Peyer's patch (tissue), 4 donors: ENCODE data around the gene MAGI2.

Experiments used
- POLR2A ChIP-seq, 2 donors: fragments of 450-650 bp; IDR thresholded peaks; one replicate each; pipeline ENCODE4 v1.5.1; 2017; ENCODE audit warnings: antibody characterized with exemption in 2 of 2, mild to moderate bottlenecking in 2 of 2, moderate library complexity in 2 of 2
- TF ChIP-seq, protein P1 (sequence below), 6 experiments: fragments of 450-650 bp in 4 of 6; fragments of 200-600 bp in 2 of 6; sonication (generic) in 1 of 6; IDR thresholded peaks; one replicate each; pipeline ENCODE4 v1.5.1; 2017 to 2019; ENCODE audit warnings: antibody characterized with exemption in 6 of 6, mild to moderate bottlenecking in 3 of 6, moderate library complexity in 1 of 6

DNA sequence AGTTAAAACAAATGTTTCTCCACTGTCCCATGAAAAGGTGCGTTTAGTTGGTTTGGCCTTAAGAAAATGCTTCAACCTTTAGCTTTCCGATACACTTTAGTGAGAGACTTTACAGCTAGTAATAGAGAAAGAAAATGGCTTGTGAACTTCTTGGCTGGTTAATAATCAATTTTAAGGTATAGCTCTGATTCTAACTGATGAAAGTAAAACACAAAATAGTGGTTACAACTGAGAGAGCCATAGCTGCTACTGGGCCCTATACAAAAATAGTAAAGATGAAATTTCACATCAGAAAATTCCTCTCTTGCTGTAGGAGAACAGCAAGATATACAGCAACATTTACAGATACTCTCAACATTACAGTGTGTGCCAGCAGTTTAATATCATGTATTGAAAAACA, 1283.5 kb downstream of the MAGI2 start:
- TF ChIP-seq, protein P1, sequence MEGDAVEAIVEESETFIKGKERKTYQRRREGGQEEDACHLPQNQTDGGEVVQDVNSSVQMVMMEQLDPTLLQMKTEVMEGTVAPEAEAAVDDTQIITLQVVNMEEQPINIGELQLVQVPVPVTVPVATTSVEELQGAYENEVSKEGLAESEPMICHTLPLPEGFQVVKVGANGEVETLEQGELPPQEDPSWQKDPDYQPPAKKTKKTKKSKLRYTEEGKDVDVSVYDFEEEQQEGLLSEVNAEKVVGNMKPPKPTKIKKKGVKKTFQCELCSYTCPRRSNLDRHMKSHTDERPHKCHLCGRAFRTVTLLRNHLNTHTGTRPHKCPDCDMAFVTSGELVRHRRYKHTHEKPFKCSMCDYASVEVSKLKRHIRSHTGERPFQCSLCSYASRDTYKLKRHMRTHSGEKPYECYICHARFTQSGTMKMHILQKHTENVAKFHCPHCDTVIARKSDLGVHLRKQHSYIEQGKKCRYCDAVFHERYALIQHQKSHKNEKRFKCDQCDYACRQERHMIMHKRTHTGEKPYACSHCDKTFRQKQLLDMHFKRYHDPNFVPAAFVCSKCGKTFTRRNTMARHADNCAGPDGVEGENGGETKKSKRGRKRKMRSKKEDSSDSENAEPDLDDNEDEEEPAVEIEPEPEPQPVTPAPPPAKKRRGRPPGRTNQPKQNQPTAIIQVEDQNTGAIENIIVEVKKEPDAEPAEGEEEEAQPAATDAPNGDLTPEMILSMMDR (IDR thresholded peaks at IDR 0.05) = no peak
- no peak for TF ChIP-seq POLR2A (IDR thresholded peaks at IDR 0.05)
